ENCODE results near the gene DGCR2. TPM values are rescaled to one million over a fixed set of nuclear protein-coding genes. Genes with fewer than 3 reads are reported as not detected.
A peak's percentile ranks its signal among the peaks of the same experiment; 100 is the strongest.
"Not testable (repeated sequence)": the region's sequence is repeated elsewhere in the genome, so short reads cannot be mapped to it uniquely, and the experiment has no call there.

DGCR2 gene, protein sequence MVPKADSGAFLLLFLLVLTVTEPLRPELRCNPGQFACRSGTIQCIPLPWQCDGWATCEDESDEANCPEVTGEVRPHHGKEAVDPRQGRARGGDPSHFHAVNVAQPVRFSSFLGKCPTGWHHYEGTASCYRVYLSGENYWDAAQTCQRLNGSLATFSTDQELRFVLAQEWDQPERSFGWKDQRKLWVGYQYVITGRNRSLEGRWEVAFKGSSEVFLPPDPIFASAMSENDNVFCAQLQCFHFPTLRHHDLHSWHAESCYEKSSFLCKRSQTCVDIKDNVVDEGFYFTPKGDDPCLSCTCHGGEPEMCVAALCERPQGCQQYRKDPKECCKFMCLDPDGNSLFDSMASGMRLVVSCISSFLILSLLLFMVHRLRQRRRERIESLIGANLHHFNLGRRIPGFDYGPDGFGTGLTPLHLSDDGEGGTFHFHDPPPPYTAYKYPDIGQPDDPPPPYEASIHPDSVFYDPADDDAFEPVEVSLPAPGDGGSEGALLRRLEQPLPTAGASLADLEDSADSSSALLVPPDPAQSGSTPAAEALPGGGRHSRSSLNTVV
- total RNA-seq = 28.3 and 37.5 TPM in 2 replicates

DNA sequence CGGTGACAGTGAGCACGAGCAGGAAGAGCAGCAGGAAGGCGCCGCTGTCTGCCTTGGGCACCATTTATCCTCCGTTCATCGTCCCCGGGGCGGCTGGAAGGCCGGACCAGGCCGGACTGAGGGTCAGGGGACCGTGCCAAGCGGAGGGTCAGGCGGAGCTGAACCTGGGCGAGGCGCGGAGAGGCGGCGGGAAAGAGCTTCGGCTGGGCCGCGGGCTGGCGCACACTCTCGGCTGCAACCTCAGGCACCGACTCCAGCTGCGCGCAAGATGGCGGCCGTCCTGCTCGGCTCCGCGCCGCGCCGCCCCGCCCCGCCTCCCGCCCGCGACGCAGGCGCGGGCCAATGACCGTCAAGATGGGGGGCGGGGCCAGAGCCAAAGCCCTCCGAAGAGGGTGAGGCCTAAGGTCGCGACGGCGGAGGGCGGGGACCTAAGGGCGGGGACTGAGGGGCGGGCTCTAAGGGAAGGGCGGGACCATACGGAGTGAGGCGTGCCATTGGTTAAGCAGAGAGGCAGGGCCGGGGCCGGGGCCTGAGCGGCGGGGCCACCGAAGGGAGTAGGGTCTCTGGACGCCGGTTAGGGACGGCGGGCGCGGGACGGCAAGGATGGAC lies at the start of gene DGCR2:
TSS of gene DGCR2 (minus strand) at position 270 of the 609 bp plus-strand sequence. CDS start at position 64, 206 bp downstream.
- peak; percentile 97 to 98 for DNase-seq (ENCODE audit: low read depth in 2 of 2)

DNA sequence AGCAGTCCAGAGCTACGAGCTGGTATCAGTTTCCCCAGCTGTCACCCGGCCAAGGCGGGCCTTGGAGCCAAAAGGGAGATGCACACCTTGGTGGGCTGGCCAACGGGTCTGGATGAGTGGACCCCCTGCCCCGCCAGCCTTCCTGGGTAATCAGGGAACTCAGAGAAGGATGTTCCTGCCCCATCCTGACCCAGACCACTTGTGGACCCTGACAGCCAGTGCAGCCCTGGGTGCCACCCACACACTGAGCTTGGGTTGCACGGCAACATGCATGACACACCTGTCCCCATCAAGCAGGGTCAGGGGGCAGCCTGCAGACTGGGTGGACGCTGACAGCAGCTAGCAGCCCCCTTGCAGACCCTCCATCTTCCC lies 47.7 kb upstream of the DGCR2 start:
- DNase-seq (ENCODE audit: low read depth in 2 of 2) = no peak

GRCh38 chr22:19169002-19169946 lies 47.1 kb upstream of the DGCR2 start:
- no peak for DNase-seq (ENCODE audit: low read depth in 2 of 2)

DNA sequence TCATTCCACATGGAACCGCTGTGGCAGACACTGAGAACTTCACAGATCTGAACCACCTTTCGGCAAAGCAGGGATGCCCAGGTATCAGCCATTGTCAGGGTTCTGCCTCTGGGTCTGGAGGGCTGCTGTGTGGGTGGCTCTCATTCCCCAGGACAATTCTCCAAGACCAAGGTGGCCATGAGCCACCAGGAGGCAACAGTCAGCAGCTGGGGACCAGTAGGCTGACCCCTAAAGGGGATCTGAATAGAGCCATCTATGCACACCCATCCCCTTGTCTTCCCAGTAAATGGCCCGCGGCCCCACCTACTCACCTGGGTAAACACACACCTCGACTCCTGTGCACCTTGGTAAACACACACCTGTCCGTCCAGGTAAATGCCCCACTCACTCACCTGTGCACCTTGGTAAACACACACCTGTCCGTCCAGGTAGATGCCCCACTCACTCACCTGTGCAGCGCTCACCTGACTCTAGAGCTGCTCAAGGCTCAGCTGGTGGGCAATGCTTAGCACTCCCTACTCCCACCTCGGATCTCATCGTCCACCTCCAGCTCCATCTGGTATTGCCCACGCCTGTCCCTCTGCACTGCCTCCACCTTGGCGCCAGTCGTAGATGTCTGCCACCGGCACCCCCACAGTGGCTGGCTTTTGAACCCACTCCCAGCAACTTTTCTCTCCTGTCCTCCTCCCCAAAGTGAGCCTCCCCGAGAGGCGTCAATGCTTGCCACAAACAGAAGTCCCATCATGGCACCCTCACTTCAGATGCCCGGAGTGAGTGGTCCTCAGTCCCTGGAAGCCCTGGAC lies 46.1 kb upstream of the DGCR2 start:
- DNase-seq (ENCODE audit: low read depth in 2 of 2) = no peak

GRCh38 chr22:19167106-19167869 lies 45.1 kb upstream of the DGCR2 start:
- no peak for DNase-seq (ENCODE audit: low read depth in 2 of 2)

DNA sequence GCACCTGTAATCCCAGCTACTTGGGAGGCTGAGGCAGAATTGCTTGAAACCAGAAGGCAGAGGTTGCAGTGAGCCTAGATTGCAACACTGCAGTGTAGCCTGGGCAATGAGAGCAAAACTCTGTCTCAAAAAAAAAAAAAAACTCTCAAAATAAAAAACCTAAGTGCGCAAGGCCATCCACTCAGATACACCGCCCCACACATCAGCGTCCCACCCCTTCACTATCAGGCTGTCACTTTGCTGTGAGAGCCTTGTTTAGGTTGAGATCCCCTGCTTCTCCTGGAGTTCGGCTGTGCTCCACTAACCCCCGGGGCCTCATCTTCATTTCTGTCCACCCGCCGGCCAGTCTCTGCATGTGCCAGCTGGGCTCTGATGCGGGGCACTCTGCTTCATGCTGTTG lies 44.2 kb upstream of the DGCR2 start:
- no peak for DNase-seq (ENCODE audit: low read depth in 2 of 2)

DNA sequence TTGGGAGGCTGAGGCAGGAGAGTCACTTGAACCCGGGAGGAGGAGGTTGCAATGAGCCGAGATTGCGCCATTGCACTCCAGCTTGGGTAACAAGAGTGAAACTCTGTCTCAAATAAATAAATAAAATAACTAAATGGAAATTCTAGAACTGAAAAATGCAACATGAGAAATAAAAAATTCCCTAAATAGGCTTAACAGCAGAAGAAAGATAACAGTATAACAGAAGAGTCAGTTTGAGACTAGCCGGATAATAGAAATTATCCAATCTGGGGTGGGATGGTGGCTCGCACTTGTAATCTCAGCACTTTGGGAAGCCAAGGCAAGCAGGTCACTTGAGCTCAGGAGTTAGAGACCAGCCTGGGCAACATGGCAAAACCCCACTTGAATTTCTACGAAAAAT lies 42.2 kb upstream of the DGCR2 start:
- DNase-seq (ENCODE audit: low read depth in 2 of 2) = no peak

GRCh38 chr22:19158649-19159048 lies 36.4 kb upstream of the DGCR2 start:
- not testable (repeated sequence) for DNase-seq (ENCODE audit: low read depth in 2 of 2)

GRCh38 chr22:19156109-19156508 lies 33.9 kb upstream of the DGCR2 start:
- DNase-seq (ENCODE audit: low read depth in 2 of 2) = not testable (repeated sequence)

GRCh38 chr22:19152942-19153883 lies 31.0 kb upstream of the DGCR2 start:
- no peak for DNase-seq (ENCODE audit: low read depth in 2 of 2)

DNA sequence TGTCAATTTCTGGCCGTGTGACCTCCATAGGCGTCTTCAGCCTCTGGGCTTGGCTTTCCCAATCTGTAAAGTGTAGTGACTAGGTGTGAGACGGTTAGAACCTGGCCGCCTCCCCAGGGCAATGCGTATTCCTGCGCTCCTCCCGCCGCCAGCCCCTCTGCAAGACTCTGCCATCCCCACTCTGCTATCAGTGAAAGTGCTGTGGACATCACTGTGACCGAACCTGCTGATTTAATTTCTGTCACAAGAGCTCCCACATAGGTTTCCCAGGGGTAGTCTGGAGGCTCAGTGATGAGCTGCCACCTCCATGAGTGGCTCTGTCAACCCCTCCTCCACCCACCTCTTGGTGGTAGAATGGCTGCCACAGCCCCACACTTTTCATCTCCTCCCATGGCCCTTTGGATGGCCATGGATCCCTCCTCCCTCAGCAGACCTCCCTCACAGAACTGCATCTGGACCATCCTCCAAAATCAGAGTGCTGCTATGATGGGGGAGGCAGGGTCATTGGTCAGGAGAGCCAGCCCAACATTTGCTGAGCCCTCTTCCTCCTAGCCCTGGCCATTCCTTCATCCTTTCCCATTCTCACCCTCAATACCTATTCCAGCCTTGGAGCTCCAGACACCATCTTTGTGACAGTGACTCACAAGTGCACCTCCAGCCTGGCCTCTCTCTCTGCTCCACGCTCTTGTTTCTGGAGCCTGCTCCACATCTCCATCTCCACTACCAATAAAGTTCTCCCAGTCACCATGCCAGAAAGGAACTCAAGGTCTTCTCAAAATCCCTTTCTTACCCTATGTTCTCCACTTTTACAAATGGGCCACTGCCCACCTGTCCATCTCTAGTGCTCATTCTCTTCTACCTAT lies 29.3 kb upstream of the DGCR2 start:
- DNase-seq (ENCODE audit: low read depth in 2 of 2) = no peak

- no peak for DNase-seq (ENCODE audit: low read depth in 2 of 2)
Measured at GRCh38 chr22:19150482-19151328, 28.5 kb upstream of the DGCR2 start.

DNA sequence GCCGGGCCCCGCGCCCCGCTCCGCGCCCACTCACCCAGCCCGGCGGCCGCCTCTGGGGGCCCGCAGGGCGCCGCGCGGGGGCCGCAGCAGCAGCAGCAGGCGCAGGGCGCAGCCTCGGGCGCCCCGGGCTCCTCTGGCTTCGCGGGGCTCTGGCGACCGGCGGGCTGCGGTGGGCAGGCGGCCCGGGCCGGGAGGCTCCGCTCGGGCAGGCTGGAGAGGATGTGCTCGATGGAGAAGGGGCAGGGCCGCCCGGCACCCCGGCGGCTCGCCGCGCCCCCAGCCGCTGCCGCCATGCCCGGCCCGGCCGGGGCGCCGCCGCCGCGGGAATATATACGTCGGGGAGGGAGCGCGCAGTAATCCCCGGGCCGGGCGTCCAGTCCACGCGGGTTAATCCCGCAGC lies 27.8 kb upstream of the DGCR2 start, which contains the start of gene GSC2:
TSS of gene GSC2 (minus strand) at position 302 of the 400 bp plus-strand sequence. CDS start at position 293, 9 bp downstream.
- no peak for DNase-seq (ENCODE audit: low read depth in 2 of 2)

DNA sequence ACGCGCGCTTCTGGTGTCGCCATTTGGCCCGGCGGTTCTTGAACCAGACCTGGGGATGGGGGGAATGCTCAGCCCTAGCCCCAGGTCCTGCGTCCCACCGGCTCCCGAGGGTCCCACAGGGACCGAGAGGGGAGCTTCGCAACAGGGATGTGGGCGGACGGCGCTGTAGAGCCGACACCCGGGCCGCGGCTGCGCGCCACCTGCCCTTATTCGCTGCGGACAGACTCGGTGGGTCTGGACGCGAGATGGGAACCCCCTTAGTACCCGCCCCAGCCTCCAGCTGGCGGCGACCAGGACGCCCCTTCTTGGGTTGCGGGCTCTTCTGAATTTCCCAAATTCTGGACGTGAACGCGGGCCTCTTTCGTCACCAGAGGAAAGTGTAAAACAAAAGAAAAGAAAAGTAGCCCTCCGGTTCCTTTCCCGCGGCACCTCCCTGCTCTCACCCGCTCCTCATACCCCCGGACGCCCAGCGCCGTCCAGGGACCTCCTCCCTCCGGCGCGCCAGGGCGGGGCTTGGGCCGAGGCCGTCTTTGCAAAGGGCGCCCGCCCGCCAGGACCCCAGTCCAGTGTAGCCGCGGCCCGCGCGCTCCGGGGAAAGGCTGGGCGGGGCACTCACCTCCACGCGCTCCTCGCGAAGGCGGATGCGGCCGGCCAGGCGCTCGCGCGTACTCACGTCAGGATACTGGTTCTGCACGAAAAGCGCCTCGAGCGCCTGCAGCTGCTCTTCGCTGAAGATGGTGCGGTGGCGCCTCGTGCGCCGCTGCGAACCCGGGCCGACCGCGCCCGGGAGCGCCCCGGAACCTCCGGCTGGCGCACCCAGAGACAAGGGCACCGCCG lies 27.1 kb upstream of the DGCR2 start:
- peak in 1 of 2 donors; percentile 16 for DNase-seq (ENCODE audit: low read depth in 2 of 2)

- no peak for DNase-seq (ENCODE audit: low read depth in 2 of 2)
Measured at GRCh38 chr22:19148417-19149046, 26.3 kb upstream of the DGCR2 start.

Data from lung microvascular endothelial cell (primary cell).